T-helper 1 cell treated with Interleukin-12 subunit alpha and Interleukin-12 subunit beta and Interleukin-4 antibody, amounts not matched to agents 30 μg/mL and 1 μg/mL, for 36 hours (primary cell): ENCODE results near the gene CNTFR.
A peak's percentile ranks its signal among the peaks of the same experiment; 100 is the strongest.

Experiments used
- H3K27ac Mint-ChIP-seq: one replicate; pipeline ENCODE4 v1.8.0; 2021; ENCODE audit warnings: mild to moderate bottlenecking, mixed read lengths
- H3K27me3 Mint-ChIP-seq: one replicate; pipeline ENCODE4 v1.8.0; 2021; ENCODE audit warnings: low read depth, mixed read lengths
- H3K36me3 Mint-ChIP-seq: one replicate; pipeline ENCODE4 v1.8.0; 2021; ENCODE audit warnings: low read depth, mixed read lengths
- H3K4me1 Mint-ChIP-seq: one replicate; pipeline ENCODE4 v1.8.0; 2021; ENCODE audit warnings: low read depth, mixed read lengths
- H3K4me3 Mint-ChIP-seq: one replicate; pipeline ENCODE4 v1.8.0; 2021; ENCODE audit warnings: mild to moderate bottlenecking, moderate library complexity, mixed read lengths
- H3K9me3 Mint-ChIP-seq: one replicate; pipeline ENCODE4 v1.8.0; 2021; ENCODE audit warnings: mixed read lengths

The CNTFR gene

GRCh38 chr9:34526026-34526425 lies 63.5 kb downstream of the CNTFR start:
- Mint-ChIP-seq H3K9me3 (no peaks in the 10 kb centered on the region), H3K4me3 (no peak overlapping the region), H3K36me3 (no peaks in the 10 kb centered on the region), H3K27me3 (peaks cover 57% of the 10 kb centered on the region), H3K27ac (no peak overlapping the region), H3K4me1 (peaks cover 4% of the 10 kb centered on the region)

DNA sequence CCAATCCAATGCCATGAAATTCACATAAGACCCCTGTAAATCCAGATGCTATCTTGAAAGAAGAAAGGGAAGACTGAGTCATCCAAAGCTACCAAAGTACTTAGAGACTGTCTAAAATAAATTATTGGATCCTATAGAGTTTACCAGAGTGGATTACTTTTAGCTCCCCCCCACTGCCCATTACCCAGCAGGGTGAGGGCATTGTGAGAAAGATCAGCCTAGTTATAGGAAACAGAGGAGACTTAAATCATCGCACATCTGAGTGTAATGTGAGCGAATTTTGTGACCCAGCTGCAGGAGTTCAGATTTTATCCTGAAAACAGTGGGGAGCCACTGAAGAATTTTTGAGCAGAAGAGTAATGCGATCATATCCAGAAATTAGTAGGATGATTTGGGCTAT lies 65.2 kb downstream of the CNTFR start:
- no peaks in the 10 kb centered on the region for H3K9me3 Mint-ChIP-seq
- no peak overlapping the region for H3K4me3 Mint-ChIP-seq
- no peak overlapping the region for H3K27ac Mint-ChIP-seq
- H3K4me1 Mint-ChIP-seq, result peaks cover 4% of the 10 kb centered on the region
- no peaks in the 10 kb centered on the region for H3K36me3 Mint-ChIP-seq
- peaks cover 43% of the 10 kb centered on the region for H3K27me3 Mint-ChIP-seq

DNA sequence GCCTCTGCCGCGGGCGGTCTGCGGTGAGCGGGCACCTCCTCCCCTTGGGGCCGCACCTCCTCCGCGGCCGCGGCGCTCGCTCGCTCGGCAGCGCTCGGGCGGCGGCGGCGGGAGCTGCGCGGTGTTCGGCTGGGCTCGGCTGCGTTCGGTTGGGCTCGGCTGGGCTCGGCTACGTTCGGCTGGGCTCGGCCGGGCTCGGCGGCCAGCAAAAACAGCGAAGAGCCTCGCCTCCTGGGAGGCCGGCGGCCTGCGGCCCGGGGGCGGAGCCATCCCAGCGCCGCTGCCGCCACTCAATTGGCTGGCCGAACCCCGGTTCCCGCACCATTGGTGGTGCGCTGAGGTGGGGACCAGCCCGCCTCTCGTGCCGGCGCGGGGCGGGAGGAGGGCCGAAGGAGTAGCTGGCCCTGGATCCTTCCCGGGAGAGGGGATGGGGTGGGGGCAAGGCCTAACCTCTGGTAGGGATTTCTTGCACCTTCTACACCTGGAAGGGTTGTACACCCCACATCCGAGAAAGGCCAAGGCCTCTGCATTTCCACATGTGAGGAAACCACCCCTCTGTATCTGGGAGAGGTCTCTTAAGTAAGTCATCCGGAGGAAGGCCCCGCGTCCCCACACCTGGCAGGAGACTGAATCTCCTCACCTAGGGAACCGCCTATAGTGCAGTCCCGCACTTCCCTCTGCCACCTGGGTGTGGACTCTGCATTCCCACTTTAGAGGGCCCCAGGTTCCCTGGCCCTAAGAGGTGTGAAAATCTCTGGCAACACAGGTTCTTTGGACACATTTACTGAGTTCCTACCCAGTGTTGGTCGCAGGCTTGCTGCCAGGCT lies 66.3 kb downstream of the CNTFR start, which contains the start of gene ENHO:
Gene ENHO (minus strand): TSS at position 20 of the 827 bp plus-strand sequence. CDS start 1,295 bp downstream, outside the sequence.
- H3K9me3 Mint-ChIP-seq, result no peaks in the 10 kb centered on the region
- H3K4me3 Mint-ChIP-seq, result peak within 1 kb of the TSS; percentile 70
- peak within 1 kb of the TSS; percentile 3 for H3K27ac Mint-ChIP-seq
- H3K36me3 Mint-ChIP-seq, result no peaks in the 10 kb centered on the region
- H3K27me3 Mint-ChIP-seq, result peaks cover 40% of the 10 kb centered on the region
- H3K4me1 Mint-ChIP-seq, result peaks cover 4% of the 10 kb centered on the region

DNA sequence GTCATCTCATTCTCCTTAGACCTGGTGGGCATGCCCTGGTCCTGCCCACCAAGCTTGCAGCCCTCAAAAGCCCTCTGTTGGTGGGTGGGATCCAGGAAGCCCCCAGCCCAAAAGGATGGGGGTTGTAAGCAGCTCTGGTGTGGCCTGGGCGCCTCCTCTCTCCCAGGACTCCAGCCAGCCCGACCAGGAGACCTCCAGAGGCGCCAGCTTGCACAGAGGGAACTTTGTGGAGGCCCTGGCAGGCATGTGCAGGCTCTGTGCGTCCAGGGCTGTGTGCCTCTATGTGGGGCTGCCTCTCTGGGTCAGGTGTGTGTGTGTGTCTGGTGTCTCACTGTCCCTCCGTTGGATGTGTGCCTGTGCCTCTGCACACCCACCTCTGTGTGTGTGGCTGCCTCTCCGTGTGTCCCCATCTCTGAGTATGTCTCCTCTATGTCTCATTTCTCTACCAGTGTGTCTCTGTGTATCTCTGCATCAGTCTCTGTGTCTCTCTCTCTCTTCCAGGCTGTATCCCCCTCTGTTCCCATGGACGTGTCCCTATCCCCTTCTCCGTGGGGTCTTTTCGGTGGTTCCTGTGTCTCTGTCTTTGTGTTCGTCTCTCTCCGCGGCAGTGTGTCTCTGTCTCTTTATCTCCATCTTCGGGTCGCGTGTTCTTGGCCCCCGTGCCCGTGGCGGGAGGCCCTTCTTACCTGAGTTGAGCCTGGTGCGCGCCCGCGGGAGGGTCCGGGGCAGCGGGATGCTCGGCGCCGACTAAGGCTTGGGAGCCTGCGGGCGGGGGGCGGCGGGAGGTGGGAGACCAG lies 67.2 kb downstream of the CNTFR start:
- Mint-ChIP-seq H3K36me3 (no peaks in the 10 kb centered on the region), H3K4me1 (peaks cover 4% of the 10 kb centered on the region), H3K4me3 (peak overlapping the region; percentile 70), H3K27ac (peak overlapping the region; percentile 3), H3K9me3 (no peaks in the 10 kb centered on the region), H3K27me3 (peaks cover 40% of the 10 kb centered on the region)

GRCh38 chr9:34521406-34522045 lies 68.0 kb downstream of the CNTFR start:
- H3K4me1 Mint-ChIP-seq, result peaks cover 4% of the 10 kb centered on the region

GRCh38 chr9:34520505-34521385 lies 68.8 kb downstream of the CNTFR start:
- no peaks in the 10 kb centered on the region for H3K9me3 Mint-ChIP-seq
- H3K27ac Mint-ChIP-seq, result no peak overlapping the region
- H3K4me1 Mint-ChIP-seq, result peaks cover 4% of the 10 kb centered on the region
- no peaks in the 10 kb centered on the region for H3K36me3 Mint-ChIP-seq
- peaks cover 41% of the 10 kb centered on the region for H3K27me3 Mint-ChIP-seq
- H3K4me3 Mint-ChIP-seq, result no peak overlapping the region

More at GRCh38 chr9:34521406-34522045, 68.0 kb downstream of the CNTFR start:
- H3K36me3 Mint-ChIP-seq, result no peaks in the 10 kb centered on the region
- no peaks in the 10 kb centered on the region for H3K9me3 Mint-ChIP-seq
- H3K27ac Mint-ChIP-seq, result no peak overlapping the region
- H3K4me3 Mint-ChIP-seq, result peak overlapping the region; percentile 15
- peaks cover 40% of the 10 kb centered on the region for H3K27me3 Mint-ChIP-seq

- Mint-ChIP-seq H3K27ac (no peak overlapping the region), H3K9me3 (no peaks in the 10 kb centered on the region), H3K4me1 (peaks cover 4% of the 10 kb centered on the region), H3K36me3 (no peaks in the 10 kb centered on the region), H3K27me3 (peaks cover 37% of the 10 kb centered on the region), H3K4me3 (no peak overlapping the region)
These were observed 69.4 kb downstream of the CNTFR start for GRCh38 chr9:34520096-34520495.

DNA sequence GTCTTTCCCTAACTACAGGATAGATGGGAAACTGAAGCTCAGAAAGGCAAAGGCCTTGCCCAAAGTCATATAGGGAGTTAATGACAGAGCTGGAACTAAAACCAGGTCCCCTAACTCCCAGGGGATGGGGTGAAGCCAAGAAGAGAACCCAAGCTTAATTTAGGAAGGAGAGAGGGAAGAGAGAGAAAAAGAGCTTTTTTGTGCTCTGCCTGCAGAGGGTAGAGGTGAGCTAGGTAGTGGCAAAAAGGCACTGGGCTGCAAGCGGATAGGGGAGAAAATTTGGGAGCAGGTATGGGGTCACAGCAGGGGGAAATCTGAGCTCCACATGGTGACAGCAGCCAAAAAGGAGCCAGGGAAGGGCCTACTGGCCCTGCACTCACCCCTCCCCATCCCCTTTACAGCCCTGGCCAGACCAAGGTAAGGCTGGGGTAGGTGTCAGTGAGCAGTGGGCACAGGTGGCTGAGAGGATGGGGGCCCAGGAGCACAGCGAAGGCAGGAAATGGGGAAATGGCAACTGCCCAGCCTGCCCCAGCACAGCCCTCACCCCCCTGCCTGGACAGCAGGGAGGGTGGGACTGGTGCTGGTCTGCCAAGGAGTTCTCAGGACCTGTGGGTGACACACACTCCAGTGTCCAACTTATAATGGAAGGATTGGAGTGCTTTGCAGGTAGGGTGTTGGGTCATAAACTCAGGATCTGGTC lies 70.1 kb downstream of the CNTFR start:
- H3K4me1 Mint-ChIP-seq, result peaks cover 4% of the 10 kb centered on the region

DNA sequence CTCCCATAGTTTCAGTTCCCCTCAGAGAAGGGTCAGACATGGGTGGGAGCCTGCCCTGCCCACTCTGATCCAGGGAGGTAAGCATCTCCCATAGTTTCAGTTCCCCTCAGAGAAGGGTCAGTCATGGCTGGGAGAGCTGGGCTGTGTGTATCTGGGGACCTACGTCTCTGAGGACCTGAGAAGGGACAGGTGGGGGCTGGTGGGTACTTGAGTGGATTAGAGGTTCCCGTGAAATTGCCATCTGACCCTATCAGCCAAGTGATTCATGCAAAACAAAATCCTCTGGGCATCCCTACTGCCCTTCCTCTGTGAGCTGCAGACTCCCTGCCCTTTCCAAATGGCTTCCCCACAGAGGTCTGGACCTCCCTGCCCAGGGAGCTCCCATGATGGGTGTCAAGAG lies 70.6 kb downstream of the CNTFR start:
- no peaks in the 10 kb centered on the region for H3K9me3 Mint-ChIP-seq
- H3K4me3 Mint-ChIP-seq, result no peak overlapping the region
- peaks cover 4% of the 10 kb centered on the region for H3K4me1 Mint-ChIP-seq
- H3K27ac Mint-ChIP-seq, result no peak overlapping the region
- no peaks in the 10 kb centered on the region for H3K36me3 Mint-ChIP-seq
- H3K27me3 Mint-ChIP-seq, result peaks cover 25% of the 10 kb centered on the region

More for the DNA sequence above, 70.1 kb downstream of the CNTFR start:
- Mint-ChIP-seq H3K27ac (no peak overlapping the region), H3K4me3 (no peak overlapping the region), H3K9me3 (no peaks in the 10 kb centered on the region), H3K27me3 (peaks cover 30% of the 10 kb centered on the region), H3K36me3 (no peaks in the 10 kb centered on the region)

GRCh38 chr9:34518110-34518616 lies 71.4 kb downstream of the CNTFR start:
- peaks cover 4% of the 10 kb centered on the region for H3K4me1 Mint-ChIP-seq
- H3K4me3 Mint-ChIP-seq, result no peak overlapping the region
- no peaks in the 10 kb centered on the region for H3K36me3 Mint-ChIP-seq
- no peaks in the 10 kb centered on the region for H3K9me3 Mint-ChIP-seq
- peaks cover 23% of the 10 kb centered on the region for H3K27me3 Mint-ChIP-seq
- no peak overlapping the region for H3K27ac Mint-ChIP-seq

DNA sequence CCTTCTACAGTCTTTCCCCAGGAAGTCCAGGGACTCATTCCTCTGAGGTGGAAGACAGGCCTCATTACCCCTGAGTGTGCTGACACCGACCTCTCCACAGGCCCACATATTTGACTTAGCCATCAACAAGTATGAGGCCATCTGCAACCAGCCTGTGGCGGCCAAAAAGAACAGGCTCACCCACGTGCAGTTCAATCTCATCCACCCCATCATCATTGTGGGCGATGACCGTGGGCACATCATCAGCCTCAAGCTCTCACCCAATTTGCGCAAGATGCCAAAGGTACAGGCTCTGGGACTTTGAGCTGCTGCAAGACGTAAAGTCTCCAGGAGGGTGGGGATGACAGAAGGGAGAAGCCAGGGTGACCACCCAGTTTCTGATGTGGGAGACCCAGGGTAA lies 72.3 kb downstream of the CNTFR start:
- H3K9me3 Mint-ChIP-seq, result no peaks in the 10 kb centered on the region
- no peak overlapping the region for H3K27ac Mint-ChIP-seq
- peaks cover 18% of the 10 kb centered on the region for H3K27me3 Mint-ChIP-seq

DNA sequence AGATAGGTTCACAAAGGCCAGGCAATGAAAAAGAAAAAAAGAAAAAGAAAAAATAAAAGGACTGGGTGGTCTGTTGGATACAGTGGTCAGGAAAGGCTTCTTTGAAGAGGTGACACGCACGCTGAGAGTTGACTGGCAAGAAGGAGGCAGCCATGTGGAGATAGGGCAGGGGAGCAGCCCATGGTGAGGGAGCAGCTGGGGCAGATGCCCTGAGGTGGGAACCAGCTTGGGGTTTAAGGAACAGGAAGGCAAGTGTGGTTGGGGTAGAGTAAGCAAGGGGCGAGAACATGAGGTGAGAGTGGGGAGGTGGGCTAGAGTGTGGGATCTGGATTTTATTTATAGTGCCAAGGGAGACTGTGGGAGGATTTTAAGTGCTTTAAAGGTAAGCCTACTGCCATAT lies 73.6 kb downstream of the CNTFR start:
- Mint-ChIP-seq H3K4me3 (no peak overlapping the region), H3K9me3 (no peaks in the 10 kb centered on the region), H3K4me1 (no peaks in the 10 kb centered on the region), H3K27me3 (peaks cover 11% of the 10 kb centered on the region), H3K36me3 (no peaks in the 10 kb centered on the region), H3K27ac (no peak overlapping the region)

More for the DNA sequence above, 72.3 kb downstream of the CNTFR start:
- H3K36me3 Mint-ChIP-seq, result no peaks in the 10 kb centered on the region
- H3K4me3 Mint-ChIP-seq, result no peak overlapping the region
- no peaks in the 10 kb centered on the region for H3K4me1 Mint-ChIP-seq

- no peaks in the 10 kb centered on the region for H3K36me3 Mint-ChIP-seq
- no peaks in the 10 kb centered on the region for H3K4me1 Mint-ChIP-seq
- no peak overlapping the region for H3K27ac Mint-ChIP-seq
- no peak overlapping the region for H3K4me3 Mint-ChIP-seq
- peaks cover 11% of the 10 kb centered on the region for H3K27me3 Mint-ChIP-seq
- H3K9me3 Mint-ChIP-seq, result no peaks in the 10 kb centered on the region
These were observed 74.7 kb downstream of the CNTFR start for GRCh38 chr9:34514816-34515215.
